RWPE2 (cell line): Measurements from ENCODE around the gene SART3.

Experiments
- ATAC-seq: fragments of 200-7000 bp; cut with Tn5 transposase; 3 replicates; pipeline ENCODE4 v1.9.1; 2021; ENCODE audit warnings: low read depth
- DNase-seq: peaks from one replicate; pipeline ENCODE4 v3.0.0-alpha.2; 2020; ENCODE audit warnings: low spot score
- H3K27ac ChIP-seq: fragments of 450-650 bp; 2 replicates; pipeline ENCODE4 v1.5.1; 2017; ENCODE audit warnings: mild to moderate bottlenecking; ENCODE audit not compliant: poor library complexity, severe bottlenecking
- H3K27me3 ChIP-seq: fragments of 250-450 bp; sonication (Bioruptor Pico); 2 replicates; pipeline ENCODE4 v1.5.1; 2021; ENCODE audit warnings: mild to moderate bottlenecking, moderate library complexity; ENCODE audit not compliant: insufficient read depth, poor library complexity, severe bottlenecking
- H3K36me3 ChIP-seq: fragments of 250-450 bp; sonication (Bioruptor Pico); 2 replicates; pipeline ENCODE4 v1.5.1; 2020; ENCODE audit warnings: low read depth, mild to moderate bottlenecking, moderate library complexity
- H3K4me1 ChIP-seq: fragments of 250-450 bp; sonication (Bioruptor Pico); 2 replicates; pipeline ENCODE4 v1.5.1; 2021; ENCODE audit warnings: mild to moderate bottlenecking, moderate library complexity; ENCODE audit not compliant: insufficient read depth, poor library complexity, severe bottlenecking
- H3K4me3 ChIP-seq: fragments of 250-450 bp; sonication (Bioruptor Pico); 2 replicates; pipeline ENCODE4 v1.5.1; 2021; ENCODE audit warnings: mild to moderate bottlenecking, moderate library complexity; ENCODE audit not compliant: severe bottlenecking
- H3K9me3 ChIP-seq: fragments of 250-450 bp; sonication (Bioruptor Pico); 2 replicates; pipeline ENCODE4 v1.5.1; 2021; ENCODE audit warnings: mild to moderate bottlenecking, moderate library complexity; ENCODE audit not compliant: severe bottlenecking
- TF ChIP-seq, protein P1 (sequence below): fragments of 450-650 bp; IDR thresholded peaks from one replicate; pipeline ENCODE4 v1.5.1; 2017; ENCODE audit warnings: mild to moderate bottlenecking, moderate library complexity; ENCODE audit not compliant: poor library complexity, severe bottlenecking

The SART3 gene

DNA sequence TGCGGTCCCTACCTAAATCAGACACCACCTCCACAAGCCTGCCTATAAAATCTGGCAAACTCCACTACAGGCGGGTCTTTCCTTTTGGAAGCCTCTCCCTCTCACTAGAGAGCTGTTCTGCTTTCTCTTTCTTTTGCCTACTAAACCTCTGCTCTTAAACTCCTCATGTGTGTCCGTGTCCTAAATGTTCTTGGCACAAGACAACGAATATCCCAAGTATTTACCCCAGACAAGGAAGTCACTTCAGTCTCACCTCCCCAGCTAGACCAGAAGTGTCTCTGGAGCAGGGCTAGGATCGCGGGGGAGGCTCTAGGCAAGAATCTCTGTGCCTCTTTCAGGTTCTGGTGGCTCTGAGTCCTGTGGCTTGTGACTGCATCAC is 83.1 kb downstream of the SART3 start:
- no peak overlapping the region for H3K27ac ChIP-seq
- no peak overlapping the region for H3K4me3 ChIP-seq
- DNase-seq = no peak
- no peaks in the 10 kb centered on the region for H3K36me3 ChIP-seq
- H3K9me3 ChIP-seq = no peaks in the 10 kb centered on the region
- TF ChIP-seq, protein P1, sequence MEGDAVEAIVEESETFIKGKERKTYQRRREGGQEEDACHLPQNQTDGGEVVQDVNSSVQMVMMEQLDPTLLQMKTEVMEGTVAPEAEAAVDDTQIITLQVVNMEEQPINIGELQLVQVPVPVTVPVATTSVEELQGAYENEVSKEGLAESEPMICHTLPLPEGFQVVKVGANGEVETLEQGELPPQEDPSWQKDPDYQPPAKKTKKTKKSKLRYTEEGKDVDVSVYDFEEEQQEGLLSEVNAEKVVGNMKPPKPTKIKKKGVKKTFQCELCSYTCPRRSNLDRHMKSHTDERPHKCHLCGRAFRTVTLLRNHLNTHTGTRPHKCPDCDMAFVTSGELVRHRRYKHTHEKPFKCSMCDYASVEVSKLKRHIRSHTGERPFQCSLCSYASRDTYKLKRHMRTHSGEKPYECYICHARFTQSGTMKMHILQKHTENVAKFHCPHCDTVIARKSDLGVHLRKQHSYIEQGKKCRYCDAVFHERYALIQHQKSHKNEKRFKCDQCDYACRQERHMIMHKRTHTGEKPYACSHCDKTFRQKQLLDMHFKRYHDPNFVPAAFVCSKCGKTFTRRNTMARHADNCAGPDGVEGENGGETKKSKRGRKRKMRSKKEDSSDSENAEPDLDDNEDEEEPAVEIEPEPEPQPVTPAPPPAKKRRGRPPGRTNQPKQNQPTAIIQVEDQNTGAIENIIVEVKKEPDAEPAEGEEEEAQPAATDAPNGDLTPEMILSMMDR = no peak
- ATAC-seq = no peak
- H3K27me3 ChIP-seq = no peaks in the 10 kb centered on the region
- H3K4me1 ChIP-seq = peaks cover 9% of the 10 kb centered on the region

DNA sequence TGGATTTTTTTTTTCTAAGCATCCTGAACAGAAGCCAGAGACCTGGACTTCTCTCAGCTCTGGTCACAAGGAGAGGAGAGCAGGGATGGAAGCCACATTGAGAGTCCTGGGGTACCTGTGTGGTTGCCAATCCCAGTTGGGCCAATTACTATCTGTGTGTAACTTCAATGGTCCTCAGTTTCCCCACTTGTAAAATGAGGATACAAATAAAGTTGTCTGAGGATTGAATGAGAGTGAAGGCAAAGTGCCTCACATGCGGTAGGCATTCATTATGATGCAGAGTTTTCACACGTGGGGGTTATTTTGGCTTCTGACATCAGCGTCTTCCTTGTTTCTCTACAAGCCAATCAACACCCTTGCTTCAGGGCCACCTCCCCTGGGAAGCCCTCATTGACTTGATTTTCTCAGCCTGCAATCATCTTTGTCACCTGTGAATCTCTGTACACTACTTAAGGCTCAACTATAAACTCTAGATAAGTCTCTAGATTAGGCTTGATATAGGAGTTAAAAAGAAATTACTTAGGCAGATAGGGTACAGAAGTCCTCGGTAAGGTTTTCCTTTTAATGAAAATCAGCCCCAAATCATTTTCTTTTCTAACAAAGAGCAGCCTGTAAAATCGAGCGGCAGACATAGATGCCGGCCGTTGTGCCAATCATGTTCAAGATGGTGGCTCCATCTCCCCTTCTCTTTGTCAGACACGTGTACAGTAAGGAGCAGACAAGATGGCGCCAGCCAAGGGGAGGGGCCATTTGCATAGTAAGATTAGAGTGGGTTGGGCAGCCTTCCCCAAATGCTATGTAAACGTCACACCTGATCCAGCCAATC is 83.7 kb downstream of the SART3 start:
- Histone ChIP-seq H3K9me3 (no peaks in the 10 kb centered on the region), H3K27me3 (no peaks in the 10 kb centered on the region), H3K27ac (no peak overlapping the region), H3K36me3 (no peaks in the 10 kb centered on the region), H3K4me3 (no peak overlapping the region), H3K4me1 (peaks cover 5% of the 10 kb centered on the region)
- DNase-seq (no peak), ATAC-seq (no peak)
- TF ChIP-seq, protein P1 = no peak

DNA sequence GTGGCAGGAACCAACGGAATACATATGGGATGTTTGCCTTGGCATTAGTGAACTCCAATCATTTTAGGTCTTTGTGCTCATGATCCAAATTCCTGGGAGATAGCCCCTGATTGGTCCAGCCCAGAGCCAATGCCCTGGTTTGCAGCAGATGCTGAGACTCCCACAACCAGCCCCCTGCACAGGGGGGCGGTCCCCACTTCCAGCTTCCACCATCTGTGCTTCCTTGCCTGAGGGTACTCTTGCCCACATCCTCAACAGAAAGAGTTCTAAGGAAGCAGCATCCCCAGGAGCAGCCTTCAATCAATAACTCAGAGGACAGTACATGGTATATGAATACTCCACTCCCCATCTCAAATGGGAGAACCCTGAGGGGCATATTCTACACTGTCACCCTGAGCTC is 85.6 kb downstream of the SART3 start:
- H3K4me1 ChIP-seq = no peaks in the 10 kb centered on the region
- TF ChIP-seq, protein P1 = no peak
- no peaks in the 10 kb centered on the region for H3K9me3 ChIP-seq
- ATAC-seq = no peak
- no peak overlapping the region for H3K4me3 ChIP-seq
- no peaks in the 10 kb centered on the region for H3K27me3 ChIP-seq
- no peaks in the 10 kb centered on the region for H3K36me3 ChIP-seq
- DNase-seq = no peak
- no peak overlapping the region for H3K27ac ChIP-seq

DNA sequence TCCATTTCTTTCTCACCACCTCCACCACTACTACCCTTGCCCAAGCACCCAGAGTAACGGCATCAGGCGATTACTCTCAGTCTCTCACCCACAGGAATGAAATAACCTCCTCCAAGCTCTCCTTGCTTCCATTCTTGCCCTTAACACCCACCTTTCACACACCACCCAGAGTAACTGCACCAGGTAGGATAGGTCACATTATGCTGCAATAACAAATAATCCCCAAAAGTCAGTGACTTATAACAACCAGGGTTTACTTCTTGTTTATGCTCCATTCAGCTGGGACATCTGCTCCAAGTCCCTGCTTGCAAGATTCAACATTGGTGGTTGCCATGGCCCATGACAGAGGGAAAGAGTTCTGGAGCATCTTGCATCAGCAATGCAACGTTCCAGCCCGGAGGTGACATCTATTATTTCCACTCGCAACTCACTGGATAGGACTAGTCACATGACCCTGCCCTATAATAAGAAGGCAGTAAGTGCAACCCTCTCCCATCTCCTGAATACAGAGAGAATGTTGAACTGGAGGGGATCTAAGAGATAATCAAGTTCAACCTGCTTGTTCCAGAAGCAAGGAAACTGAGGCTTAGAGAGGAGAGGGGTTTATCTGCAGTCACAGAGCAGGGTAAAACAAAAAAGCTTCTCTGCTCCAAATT is 87.4 kb downstream of the SART3 start:
- H3K4me1 ChIP-seq = no peaks in the 10 kb centered on the region
- no peaks in the 10 kb centered on the region for H3K9me3 ChIP-seq
- DNase-seq = no peak
- no peak overlapping the region for H3K4me3 ChIP-seq
- no peaks in the 10 kb centered on the region for H3K36me3 ChIP-seq
- TF ChIP-seq, protein P1 = no peak
- H3K27ac ChIP-seq = no peak overlapping the region
- H3K27me3 ChIP-seq = no peaks in the 10 kb centered on the region
- ATAC-seq = no peak
